ENCODE measurements around the gene AQP2.

AQP2 gene

DNA sequence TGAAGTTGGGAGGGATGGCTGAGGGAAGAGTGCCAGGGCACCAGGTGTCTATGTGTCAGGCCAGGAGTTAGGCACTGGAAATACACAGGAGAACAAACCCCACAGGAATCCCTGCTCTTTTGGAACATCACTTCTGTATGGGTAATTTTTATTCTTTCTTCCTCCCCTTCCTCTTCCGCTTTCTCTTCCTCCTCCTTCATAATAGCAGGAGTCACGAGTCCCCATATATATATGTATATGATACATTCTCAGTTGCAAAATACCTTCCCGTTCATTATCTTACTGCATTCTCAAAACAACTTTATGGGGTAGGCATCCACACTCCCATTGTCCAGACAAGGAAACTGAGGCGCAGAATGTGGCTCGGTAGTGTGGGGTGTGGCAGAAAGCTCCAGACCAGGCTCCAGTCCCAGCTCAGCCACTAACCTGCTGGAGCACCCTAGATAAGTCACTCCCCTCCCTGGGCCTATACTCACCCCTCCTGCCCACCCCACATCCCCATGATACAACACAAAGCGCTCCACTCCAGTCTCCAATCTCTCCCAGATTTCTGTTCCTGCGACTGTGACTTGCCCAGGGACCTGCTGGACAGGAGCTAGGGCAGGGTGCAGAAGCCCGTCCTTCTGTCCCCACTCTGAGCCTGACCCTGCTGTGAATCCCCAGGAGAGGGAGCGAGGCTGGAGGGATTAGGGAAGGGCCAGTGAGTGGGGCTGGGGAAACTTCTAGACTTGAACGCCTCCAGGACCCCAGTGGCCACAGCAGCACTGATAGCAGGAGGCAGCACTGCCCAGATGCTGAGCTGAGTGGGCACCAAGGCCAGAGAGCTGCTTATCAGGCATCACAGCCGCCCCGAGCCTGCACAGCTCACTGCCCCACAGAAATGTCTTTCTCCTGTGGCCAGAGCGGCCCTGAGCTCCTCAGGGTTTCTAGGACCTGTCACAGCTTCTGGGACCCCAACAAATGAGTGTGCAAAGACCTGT is 1.4 kb upstream of the AQP2 start:
- Histone ChIP-seq H3K4me3 (ENCODE audit: low read length) (no peak overlapping the region), H4K20me1 (ENCODE audit: control insufficient read depth, insufficient read depth, low read depth, low read length) (no peaks in the 10 kb centered on the region), H3K27ac (ENCODE audit: low read depth, low read length) (no peak overlapping the region), H3K4me2 (ENCODE audit: low read length) (no peak overlapping the region), H3K9me3 (ENCODE audit: control insufficient read depth, insufficient read depth, low read length) (no peaks in the 10 kb centered on the region), H3K27me3 (ENCODE audit: control insufficient read depth, low read length) (no peaks in the 10 kb centered on the region), H3K79me2 (ENCODE audit: control insufficient read depth, low read length) (no peaks in the 10 kb centered on the region), H3K9me2 (replicated peaks; ENCODE audit: control insufficient read depth, low read length) (no peaks in the 10 kb centered on the region), H3K4me1 (ENCODE audit: control insufficient read depth, low read length) (peaks cover 12% of the 10 kb centered on the region), H3F3A (ENCODE audit: control insufficient read depth, insufficient read depth) (0 out of 2 replicates have a peak, but pooled peaks cover 2% of the 10 kb centered on the region), H3K36me3 (ENCODE audit: control insufficient read depth, low read length) (no peaks in the 10 kb centered on the region)
- TF ChIP-seq, protein P1, sequence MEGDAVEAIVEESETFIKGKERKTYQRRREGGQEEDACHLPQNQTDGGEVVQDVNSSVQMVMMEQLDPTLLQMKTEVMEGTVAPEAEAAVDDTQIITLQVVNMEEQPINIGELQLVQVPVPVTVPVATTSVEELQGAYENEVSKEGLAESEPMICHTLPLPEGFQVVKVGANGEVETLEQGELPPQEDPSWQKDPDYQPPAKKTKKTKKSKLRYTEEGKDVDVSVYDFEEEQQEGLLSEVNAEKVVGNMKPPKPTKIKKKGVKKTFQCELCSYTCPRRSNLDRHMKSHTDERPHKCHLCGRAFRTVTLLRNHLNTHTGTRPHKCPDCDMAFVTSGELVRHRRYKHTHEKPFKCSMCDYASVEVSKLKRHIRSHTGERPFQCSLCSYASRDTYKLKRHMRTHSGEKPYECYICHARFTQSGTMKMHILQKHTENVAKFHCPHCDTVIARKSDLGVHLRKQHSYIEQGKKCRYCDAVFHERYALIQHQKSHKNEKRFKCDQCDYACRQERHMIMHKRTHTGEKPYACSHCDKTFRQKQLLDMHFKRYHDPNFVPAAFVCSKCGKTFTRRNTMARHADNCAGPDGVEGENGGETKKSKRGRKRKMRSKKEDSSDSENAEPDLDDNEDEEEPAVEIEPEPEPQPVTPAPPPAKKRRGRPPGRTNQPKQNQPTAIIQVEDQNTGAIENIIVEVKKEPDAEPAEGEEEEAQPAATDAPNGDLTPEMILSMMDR (IDR thresholded peaks at IDR 0.05; ENCODE audit: low read depth, low read length, poor library complexity, severe bottlenecking): no peak
- TF ChIP-seq EZH2phosphoT487 (IDR thresholded peaks at IDR 0.05; ENCODE audit: borderline replicate concordance, low read length): no peak

DNA sequence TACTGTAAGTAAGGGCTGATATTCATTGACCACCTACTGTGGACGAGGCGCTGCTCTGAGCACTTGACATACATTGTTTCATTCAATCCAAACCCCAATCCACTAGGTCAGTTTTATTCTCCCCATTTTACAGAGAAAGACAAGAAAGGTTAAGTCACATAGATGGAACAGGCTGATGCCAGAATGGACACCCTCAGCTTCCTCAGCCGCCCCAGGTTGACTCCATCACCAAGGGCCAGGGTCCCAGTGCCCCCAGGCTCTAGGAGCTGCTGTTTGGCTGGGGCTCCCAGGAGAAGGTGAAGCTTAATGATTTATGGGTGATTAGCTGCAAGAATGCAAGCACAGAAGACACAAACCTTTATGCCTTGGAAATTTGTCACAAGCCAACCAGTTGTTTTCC is 671 bp upstream of the AQP2 start:
- Histone ChIP-seq H3K27ac (ENCODE audit: low read depth, low read length) (no peak overlapping the region), H3K79me2 (ENCODE audit: control insufficient read depth, low read length) (no peaks in the 10 kb centered on the region), H3K27me3 (ENCODE audit: control insufficient read depth, low read length) (no peaks in the 10 kb centered on the region), H3K9me2 (replicated peaks; ENCODE audit: control insufficient read depth, low read length) (no peaks in the 10 kb centered on the region), H3K4me3 (ENCODE audit: low read length) (no peak overlapping the region), H3K4me1 (ENCODE audit: control insufficient read depth, low read length) (peaks cover 9% of the 10 kb centered on the region), H4K20me1 (ENCODE audit: control insufficient read depth, insufficient read depth, low read depth, low read length) (no peaks in the 10 kb centered on the region), H3F3A (ENCODE audit: control insufficient read depth, insufficient read depth) (no peaks in the 10 kb centered on the region), H3K9me3 (ENCODE audit: control insufficient read depth, insufficient read depth, low read length) (no peaks in the 10 kb centered on the region), H3K4me2 (ENCODE audit: low read length) (no peak overlapping the region), H3K36me3 (ENCODE audit: control insufficient read depth, low read length) (no peaks in the 10 kb centered on the region)
- TF ChIP-seq EZH2phosphoT487 (IDR thresholded peaks at IDR 0.05; ENCODE audit: borderline replicate concordance, low read length): no peak
- TF ChIP-seq, protein P1 (IDR thresholded peaks at IDR 0.05; ENCODE audit: low read depth, low read length, poor library complexity, severe bottlenecking): no peak

GRCh38 chr12:49951411-49952240 is 1.1 kb downstream of the AQP2 start:
- no peak overlapping the region for H3K4me2 ChIP-seq (ENCODE audit: low read length)
- H3K79me2 ChIP-seq (ENCODE audit: control insufficient read depth, low read length): no peaks in the 10 kb centered on the region

More at GRCh38 chr12:49951411-49952240, 1.1 kb downstream of the AQP2 start:
- TF ChIP-seq EZH2phosphoT487 (IDR thresholded peaks at IDR 0.05; ENCODE audit: borderline replicate concordance, low read length): no peak
- TF ChIP-seq, protein P1 (IDR thresholded peaks at IDR 0.05; ENCODE audit: low read depth, low read length, poor library complexity, severe bottlenecking): no peak
- no peaks in the 10 kb centered on the region for H3F3A ChIP-seq (ENCODE audit: control insufficient read depth, insufficient read depth)
- no peaks in the 10 kb centered on the region for H3K9me3 ChIP-seq (ENCODE audit: control insufficient read depth, insufficient read depth, low read length)
- H3K4me1 ChIP-seq (ENCODE audit: control insufficient read depth, low read length): no peaks in the 10 kb centered on the region
- no peak overlapping the region for H3K4me3 ChIP-seq (ENCODE audit: low read length)
- H4K20me1 ChIP-seq (ENCODE audit: control insufficient read depth, insufficient read depth, low read depth, low read length): no peaks in the 10 kb centered on the region
- no peak overlapping the region for H3K27ac ChIP-seq (ENCODE audit: low read depth, low read length)
- H3K36me3 ChIP-seq (ENCODE audit: control insufficient read depth, low read length): no peaks in the 10 kb centered on the region
- peaks cover 5% of the 10 kb centered on the region for H3K27me3 ChIP-seq (ENCODE audit: control insufficient read depth, low read length)
- H3K9me2 ChIP-seq (replicated peaks; ENCODE audit: control insufficient read depth, low read length): no peaks in the 10 kb centered on the region
